HepG2 (cell line): ENCODE measurements around the gene TAB3. TPM values are rescaled to one million over a fixed set of nuclear protein-coding genes. Genes with fewer than 3 reads are reported as not detected.

Experiments used
- ATAC-seq: fragments of 200-7000 bp; cut with Tn5 transposase; 3 replicates; pipeline ENCODE4 v1.9.1; 2020; ENCODE audit warnings: mild to moderate bottlenecking, moderate library complexity
- BruUV-seq: library from RNA; stranded (reverse); fragments of 400-500 nt; replicated peaks from 2 replicates; lab custom pipeline; 2021; lab: Mats Ljungman, UMichigan
- CTCF ChIA-PET: fragments of 300-600 bp; formaldehyde crosslinking; extraction: SDS; loops from one replicate; lab custom pipeline; 2021; ENCODE audit warnings: low total read pairs, inconsistent platforms, low intra/inter-chr PET ratio; lab: Yijun Ruan, JAX
- POLR2A ChIA-PET: fragments of 350-600 bp; sonication (Branson Sonifier 250); formaldehyde crosslinking; loops from one replicate; lab custom pipeline; 2020; ENCODE audit warnings: antibody characterized with exemption, inconsistent platforms; lab: Yijun Ruan, JAX
- DNase-seq: peaks from one replicate; pipeline ENCODE4 v3.0.0-alpha.2; 2015; ENCODE audit warnings: low spot score
- FAIRE-seq: peaks from 3 replicates; lab custom pipeline; 2011; peaks lifted over from hg19 to GRCh38; lab: Jason Lieb, UNC
- H2AFZ ChIP-seq: one replicate; pipeline ENCODE4 v1.6.1; 2011; ENCODE audit warnings: low read length, inconsistent platforms
- H3K27ac ChIP-seq: fragments of 300-600 bp; 3 replicates; pipeline ENCODE4 v1.8.0; 2011; ENCODE audit warnings: mixed run types, mild to moderate bottlenecking, mixed read lengths, low read length, inconsistent platforms; ENCODE audit not compliant: insufficient read depth; ENCODE audit errors: extremely low read length
- H3K27me3 ChIP-seq, 2 experiments: fragments of 200-600 bp in 1 of 2; 2 replicates in 1 of 2; 3 replicates in 1 of 2; pipeline versions ENCODE4 v1.6.0 to v1.8.0; 2011; ENCODE audit warnings: low read length in 2 of 2, mild to moderate bottlenecking in 2 of 2, moderate library complexity in 2 of 2, inconsistent platforms in 1 of 2; ENCODE audit not compliant: insufficient read depth in 2 of 2, control insufficient read depth in 1 of 2
- H3K36me3 ChIP-seq, 2 experiments: fragments of 200-600 bp in 1 of 2; replicated peaks in 1 of 2; 2 replicates in 1 of 2; 3 replicates in 1 of 2; pipeline versions ENCODE4 v1.5.1 to v1.8.0; 2011; ENCODE audit warnings: low read length in 2 of 2, inconsistent platforms in 1 of 2; ENCODE audit not compliant: insufficient read depth in 2 of 2, control insufficient read depth in 1 of 2
- H3K4me1 ChIP-seq: 2 replicates; pipeline ENCODE4 v1.5.1; 2012; ENCODE audit warnings: low read length, inconsistent platforms; ENCODE audit not compliant: insufficient read depth
- H3K4me2 ChIP-seq: 2 replicates; pipeline ENCODE4 v1.6.0; 2011; ENCODE audit warnings: low read depth, low read length, inconsistent platforms
- H3K4me3 ChIP-seq, 3 experiments: fragments of 200-600 bp in 1 of 3; sonication (generic), shearing (Covaris generic) in 1 of 3; replicated peaks in 1 of 3; 2 replicates each; pipeline ENCODE4 v1.5.1; 2011 to 2016; ENCODE audit warnings: low read length in 3 of 3, inconsistent platforms in 2 of 3, low read depth in 2 of 3, mild to moderate bottlenecking in 2 of 3, control low read depth in 1 of 3, mixed read lengths in 1 of 3; ENCODE audit not compliant: insufficient read depth in 1 of 3
- H3K79me2 ChIP-seq: one replicate; pipeline ENCODE4 v1.6.1; 2011; ENCODE audit warnings: low read length, inconsistent platforms; ENCODE audit not compliant: insufficient read depth
- H3K9ac ChIP-seq: 2 replicates; pipeline ENCODE4 v1.6.0; 2011; ENCODE audit warnings: mild to moderate bottlenecking, low read depth, low read length, inconsistent platforms; ENCODE audit not compliant: insufficient read depth
- H3K9me3 ChIP-seq: 2 replicates; pipeline ENCODE4 v1.5.1; 2012; ENCODE audit warnings: mild to moderate bottlenecking, low read length
- H4K20me1 ChIP-seq: 2 replicates; pipeline ENCODE4 v1.6.0; 2011; ENCODE audit warnings: inconsistent platforms, mild to moderate bottlenecking, low read length, moderate library complexity; ENCODE audit not compliant: insufficient read depth
- CCAR2 ChIP-seq: fragments of 200-400 bp; formaldehyde crosslinking; optimal IDR thresholded peaks from 2 replicates; pipeline ENCODE3; 2018; ENCODE audit warnings: low read depth, mild to moderate bottlenecking, low read length, moderate library complexity
- HNF4A ChIP-seq: sonication (generic); formaldehyde crosslinking; IDR thresholded peaks from 2 replicates; pipeline ENCODE4 v1.4.0; 2020; ENCODE audit warnings: missing genetic modification reagents
- HNRNPH1 ChIP-seq: fragments of 200-400 bp; formaldehyde crosslinking; optimal IDR thresholded peaks from 2 replicates; pipeline ENCODE3; 2017; ENCODE audit warnings: mild to moderate bottlenecking, low read depth, low read length
- HOXA7 ChIP-seq: sonication (generic); formaldehyde crosslinking; IDR thresholded peaks from 2 replicates; pipeline ENCODE4 v1.8.1; 2022; ENCODE audit warnings: mild to moderate bottlenecking, missing genetic modification reagents, moderate library complexity
- HOXA9 ChIP-seq: sonication (generic); formaldehyde crosslinking; IDR thresholded peaks from 2 replicates; pipeline ENCODE4 v1.8.1; 2022; ENCODE audit warnings: missing genetic modification reagents, mild to moderate bottlenecking, moderate library complexity, borderline replicate concordance
- MAFF ChIP-seq: IDR thresholded peaks from 2 replicates; pipeline ENCODE4 v1.6.1; 2011; ENCODE audit warnings: low read depth, low read length, improper control_type of control experiment
- NFYB ChIP-seq: sonication (generic); formaldehyde crosslinking; IDR thresholded peaks from 2 replicates; pipeline ENCODE4 v1.4.0; 2020; ENCODE audit warnings: missing genetic modification reagents
- NKX3-1 ChIP-seq: sonication (generic); formaldehyde crosslinking; IDR thresholded peaks from 2 replicates; pipeline ENCODE4 v1.5.0; 2020; ENCODE audit warnings: missing genetic modification reagents
- RFX5 ChIP-seq: IDR thresholded peaks from 2 replicates; pipeline ENCODE4 v1.6.1; 2011; ENCODE audit warnings: low read depth, low read length, improper control_type of control experiment
- SAFB2 ChIP-seq: sonication (generic); formaldehyde crosslinking; IDR thresholded peaks from 2 replicates; pipeline ENCODE4 v1.5.1; 2020; ENCODE audit warnings: missing genetic modification reagents, low read depth, mild to moderate bottlenecking, borderline replicate concordance
- ZBTB42 ChIP-seq: sonication (generic); formaldehyde crosslinking; IDR thresholded peaks from 2 replicates; pipeline ENCODE4 v1.5.0; 2020; ENCODE audit warnings: mild to moderate bottlenecking, missing genetic modification reagents
- ZKSCAN5 ChIP-seq: sonication (generic); formaldehyde crosslinking; IDR thresholded peaks from 2 replicates; pipeline ENCODE4 v1.5.1; 2020; ENCODE audit warnings: mild to moderate bottlenecking, missing genetic modification reagents
- ZNF354B ChIP-seq: sonication (generic); formaldehyde crosslinking; IDR thresholded peaks from 2 replicates; pipeline ENCODE4 v1.8.0; 2022; ENCODE audit warnings: mild to moderate bottlenecking, missing genetic modification reagents
- ZNF451 ChIP-seq: sonication (generic); formaldehyde crosslinking; IDR thresholded peaks from 2 replicates; pipeline ENCODE4 v1.5.0; 2020; ENCODE audit warnings: mild to moderate bottlenecking, missing genetic modification reagents
- WGBS: methylation state at CpG from one replicate; pipeline ENCODE4 v1.1.6; 2017; ENCODE audit warnings: low lambda C conversion rate; 5-methylcytosine and 5-hydroxymethylcytosine counted together
- in situ Hi-C: cut with HindIII; loops from 2 replicates; pipeline ENCODE4 v1.10.0; 2017; ENCODE audit warnings: low pct_unique_long_range_greater_than_20kb; ENCODE audit not compliant: extremely low pct_ligation_motif_present
- intact Hi-C: fragments of 100-400 bp; cut with micrococcal nuclease; formaldehyde crosslinking; loops from one replicate; pipeline ENCODE4 v1.10.0; 2022; ENCODE audit not compliant: unreplicated experiment
- polyA plus RNA-seq, 8 experiments: library from polyadenylated mRNA; depleted of rRNA in 3 of 8; stranded (reverse) in 7 of 8; unstranded in 1 of 8; fragments of >200 nt; fragmentation: Illumina TruSeq in 4 of 8; extraction: Trizol in 4 of 8; gene quantifications; 2 replicates each; pipeline versions ENCODE4 v1.2.1 to v1.2.3, GENCODE V29; 2011 to 2016; ENCODE audit warnings: low read depth in 4 of 8, missing spikeins in 1 of 8, mixed read lengths in 1 of 8; ENCODE audit not compliant: insufficient read depth in 1 of 8
- total RNA-seq, 5 experiments: library from RNA; depleted of rRNA; stranded (reverse); fragments of >200 nt; fragmentation: Illumina TruSeq; extraction: Trizol; gene quantifications; 2 replicates each; pipeline ENCODE4 v1.2.3, GENCODE V29; 2016; ENCODE audit warnings: low read depth in 1 of 5
- TF ChIP-seq, protein P1 (sequence below): sonication (generic); IDR thresholded peaks from 2 replicates; pipeline ENCODE4 v1.6.1; 2016; ENCODE audit warnings: low read depth, borderline replicate concordance
- TF ChIP-seq, protein P2 (sequence below): sonication (generic); formaldehyde crosslinking; IDR thresholded peaks from 2 replicates; pipeline ENCODE4 v1.5.0; 2020; ENCODE audit warnings: mild to moderate bottlenecking, missing genetic modification reagents

The TAB3 gene
- total and polyA plus RNA-seq, 2 of the 13 experiments (the other 11 are each of a cell fraction or from before 2014, with no cell fraction given), result 27.2 to 59.8 TPM

DNA sequence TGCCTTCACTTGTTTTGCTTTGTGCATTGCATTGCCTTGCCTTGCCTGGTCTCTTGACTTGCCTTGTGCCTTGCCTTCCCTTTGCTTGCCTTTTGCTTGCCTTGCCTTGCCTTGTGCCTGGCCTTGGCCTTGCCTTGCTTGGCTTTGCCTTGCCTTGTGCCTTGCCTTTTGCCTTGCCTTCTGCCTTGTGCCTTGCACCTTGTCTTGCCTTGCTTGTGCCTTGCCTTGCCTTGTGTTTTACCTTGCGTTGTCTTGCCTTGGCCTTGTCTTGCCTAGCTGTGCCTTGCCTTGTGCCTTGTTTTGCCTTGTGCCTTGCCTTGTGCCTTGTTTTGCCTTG is 95.3 kb downstream of the TAB3 start:
- no peaks in the 10 kb centered on the region for H3K36me3 ChIP-seq
- H3K9me3 ChIP-seq, result no peaks in the 10 kb centered on the region
- H3K4me2 ChIP-seq, result no peak overlapping the region
- WGBS, result 7% methylated on average over 1 of the region's 1 CpG
- DNase-seq (no peak), ATAC-seq (no peak), FAIRE-seq (no peak)
- no peak overlapping the region for H3K9ac ChIP-seq
- no peaks in the 10 kb centered on the region for H3K79me2 ChIP-seq
- CTCF ChIA-PET, result no interaction called here
- in situ Hi-C loops, result no loop called here
- no peak overlapping the region for H2AFZ ChIP-seq
- no peaks in the 10 kb centered on the region; a peak in 1 of 5 replicates for H3K27me3 ChIP-seq
- TF ChIP-seq NFYB (CRISPR knock-in tag) (no peak), ZNF451 (no peak), ZKSCAN5 (no peak), ZNF354B (CRISPR knock-in tag) (no peak), HOXA9 (CRISPR knock-in tag) (no peak), HNRNPH1 (no peak), CCAR2 (no peak), ZBTB42 (CRISPR knock-in tag) (no peak), HOXA7 (CRISPR knock-in tag) (no peak), MAFF (no peak), RFX5 (no peak), NKX3-1 (no peak), SAFB2 (CRISPR knock-in tag) (no peak), HNF4A (CRISPR knock-in tag) (no peak)
- TF ChIP-seq, protein P1, sequence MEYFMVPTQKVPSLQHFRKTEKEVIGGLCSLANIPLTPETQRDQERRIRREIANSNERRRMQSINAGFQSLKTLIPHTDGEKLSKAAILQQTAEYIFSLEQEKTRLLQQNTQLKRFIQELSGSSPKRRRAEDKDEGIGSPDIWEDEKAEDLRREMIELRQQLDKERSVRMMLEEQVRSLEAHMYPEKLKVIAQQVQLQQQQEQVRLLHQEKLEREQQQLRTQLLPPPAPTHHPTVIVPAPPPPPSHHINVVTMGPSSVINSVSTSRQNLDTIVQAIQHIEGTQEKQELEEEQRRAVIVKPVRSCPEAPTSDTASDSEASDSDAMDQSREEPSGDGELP, result no peak
- TF ChIP-seq, protein P2, sequence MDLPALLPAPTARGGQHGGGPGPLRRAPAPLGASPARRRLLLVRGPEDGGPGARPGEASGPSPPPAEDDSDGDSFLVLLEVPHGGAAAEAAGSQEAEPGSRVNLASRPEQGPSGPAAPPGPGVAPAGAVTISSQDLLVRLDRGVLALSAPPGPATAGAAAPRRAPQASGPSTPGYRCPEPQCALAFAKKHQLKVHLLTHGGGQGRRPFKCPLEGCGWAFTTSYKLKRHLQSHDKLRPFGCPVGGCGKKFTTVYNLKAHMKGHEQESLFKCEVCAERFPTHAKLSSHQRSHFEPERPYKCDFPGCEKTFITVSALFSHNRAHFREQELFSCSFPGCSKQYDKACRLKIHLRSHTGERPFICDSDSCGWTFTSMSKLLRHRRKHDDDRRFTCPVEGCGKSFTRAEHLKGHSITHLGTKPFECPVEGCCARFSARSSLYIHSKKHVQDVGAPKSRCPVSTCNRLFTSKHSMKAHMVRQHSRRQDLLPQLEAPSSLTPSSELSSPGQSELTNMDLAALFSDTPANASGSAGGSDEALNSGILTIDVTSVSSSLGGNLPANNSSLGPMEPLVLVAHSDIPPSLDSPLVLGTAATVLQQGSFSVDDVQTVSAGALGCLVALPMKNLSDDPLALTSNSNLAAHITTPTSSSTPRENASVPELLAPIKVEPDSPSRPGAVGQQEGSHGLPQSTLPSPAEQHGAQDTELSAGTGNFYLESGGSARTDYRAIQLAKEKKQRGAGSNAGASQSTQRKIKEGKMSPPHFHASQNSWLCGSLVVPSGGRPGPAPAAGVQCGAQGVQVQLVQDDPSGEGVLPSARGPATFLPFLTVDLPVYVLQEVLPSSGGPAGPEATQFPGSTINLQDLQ (CRISPR knock-in tag), result no peak
- H4K20me1 ChIP-seq, result no peaks in the 10 kb centered on the region
- H3K27ac ChIP-seq, result no peak overlapping the region
- BruUV-seq, result no TSS peak
- no peaks in the 10 kb centered on the region for H3K4me1 ChIP-seq
- POLR2A ChIA-PET, result no interaction called here
- H3K4me3 ChIP-seq, result no peak overlapping the region
- intact Hi-C loops, result no loop called here
